ENCODE results near the gene CXCL12.

CXCL12 gene

DNA sequence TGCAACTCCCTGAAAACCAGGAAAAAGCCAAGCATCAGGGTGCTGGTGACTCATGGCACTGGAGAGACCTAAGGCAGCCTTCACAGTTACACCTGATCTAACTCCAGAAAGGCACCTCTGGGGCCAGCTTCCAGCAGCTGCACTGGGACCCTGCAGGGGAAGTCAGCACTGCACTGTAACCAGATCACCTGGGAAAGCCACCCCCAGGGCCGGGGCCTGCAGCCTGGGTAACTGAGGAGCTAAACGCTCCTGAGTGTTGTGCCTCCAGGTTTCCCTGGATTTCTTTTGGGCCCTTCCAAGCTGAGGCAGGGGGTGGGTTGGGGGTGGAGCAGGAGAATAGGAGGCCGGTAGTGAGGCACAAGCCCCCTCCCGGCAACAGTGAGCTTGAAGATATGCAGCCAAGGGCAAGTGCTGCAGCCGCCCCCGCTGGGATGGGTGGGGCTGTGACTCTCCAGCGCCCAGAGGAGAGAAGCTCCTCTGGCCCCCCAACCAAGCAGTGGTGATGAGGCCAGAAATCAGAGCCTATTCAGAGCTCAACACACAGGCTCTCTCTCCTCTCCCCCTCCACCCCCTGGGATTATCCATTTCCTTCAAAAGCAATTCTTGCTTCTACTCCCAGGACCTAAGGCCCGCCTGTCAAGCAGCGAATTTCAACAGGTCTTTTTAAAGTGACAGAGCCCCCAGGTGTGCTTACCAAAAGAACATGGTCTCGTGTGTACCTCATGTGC lies 2.6 kb downstream of the CXCL12 start:
- H3K27ac ChIP-seq (ENCODE audit: low read length) = no peak overlapping the region
- peaks cover 3% of the 10 kb centered on the region; the same call in 1 of the 2 replicates for H3K4me1 ChIP-seq (ENCODE audit: low read length)
- H3K9ac ChIP-seq (ENCODE audit: low read length) = no peak overlapping the region

DNA sequence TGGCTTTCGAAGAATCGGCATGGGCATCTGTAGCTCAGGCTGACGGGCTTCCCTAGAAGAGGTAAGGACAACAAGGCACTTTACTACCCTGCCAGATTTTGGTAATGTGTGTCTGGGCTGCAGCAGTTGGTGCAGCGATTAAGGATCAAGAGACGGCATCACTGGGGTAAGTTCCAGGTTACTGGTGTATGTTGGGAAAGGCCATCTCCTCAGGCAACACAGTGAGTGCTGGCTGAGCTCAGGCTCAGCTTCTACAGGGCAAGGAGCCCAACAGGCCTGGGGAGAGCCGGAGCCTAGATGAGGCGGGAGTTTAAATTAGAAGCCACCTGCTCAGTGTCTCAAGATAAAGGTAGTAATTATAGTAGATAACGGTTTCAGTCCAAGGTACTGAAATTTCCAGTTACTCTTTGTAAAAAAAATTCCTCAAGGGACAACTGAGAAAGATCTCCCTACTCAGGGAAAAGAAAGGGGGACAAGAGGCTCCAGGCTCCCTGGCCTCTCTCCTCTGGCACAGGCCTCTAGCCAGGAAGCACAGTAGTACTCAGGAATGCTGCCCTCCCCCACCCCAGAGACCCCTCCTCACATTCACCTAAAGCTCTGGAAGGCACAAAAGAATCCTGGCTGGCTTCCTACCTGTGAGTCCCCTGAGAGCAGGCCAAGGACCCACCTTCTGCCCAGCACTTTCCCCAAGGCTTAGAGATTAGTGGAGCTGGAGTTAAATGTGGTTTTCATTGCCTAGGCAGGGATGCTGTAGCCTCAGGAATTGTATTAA lies 3.9 kb downstream of the CXCL12 start:
- Histone ChIP-seq H3K27me3 (ENCODE audit: low read depth, low read length) (no peaks in the 10 kb centered on the region), H3K4me3 (ENCODE audit: low read length) (no peak overlapping the region), H4K20me1 (ENCODE audit: insufficient read depth, low read length) (no peaks in the 10 kb centered on the region), H3K36me3 (replicated peaks; ENCODE audit: low read depth, low read length) (no peaks in the 10 kb centered on the region), H3K79me2 (ENCODE audit: low read length) (no peaks in the 10 kb centered on the region), H2AFZ (ENCODE audit: low read depth, low read length) (no peak overlapping the region), H3K4me2 (ENCODE audit: low read length) (no peak overlapping the region), H3K9ac (ENCODE audit: low read length) (no peak overlapping the region), H3K9me3 (ENCODE audit: insufficient read depth, low read length) (no peaks in the 10 kb centered on the region), H3K4me1 (ENCODE audit: low read length) (peaks cover 10% of the 10 kb centered on the region), H3K27ac (ENCODE audit: low read length) (no peak overlapping the region)
- TF ChIP-seq, protein P1, sequence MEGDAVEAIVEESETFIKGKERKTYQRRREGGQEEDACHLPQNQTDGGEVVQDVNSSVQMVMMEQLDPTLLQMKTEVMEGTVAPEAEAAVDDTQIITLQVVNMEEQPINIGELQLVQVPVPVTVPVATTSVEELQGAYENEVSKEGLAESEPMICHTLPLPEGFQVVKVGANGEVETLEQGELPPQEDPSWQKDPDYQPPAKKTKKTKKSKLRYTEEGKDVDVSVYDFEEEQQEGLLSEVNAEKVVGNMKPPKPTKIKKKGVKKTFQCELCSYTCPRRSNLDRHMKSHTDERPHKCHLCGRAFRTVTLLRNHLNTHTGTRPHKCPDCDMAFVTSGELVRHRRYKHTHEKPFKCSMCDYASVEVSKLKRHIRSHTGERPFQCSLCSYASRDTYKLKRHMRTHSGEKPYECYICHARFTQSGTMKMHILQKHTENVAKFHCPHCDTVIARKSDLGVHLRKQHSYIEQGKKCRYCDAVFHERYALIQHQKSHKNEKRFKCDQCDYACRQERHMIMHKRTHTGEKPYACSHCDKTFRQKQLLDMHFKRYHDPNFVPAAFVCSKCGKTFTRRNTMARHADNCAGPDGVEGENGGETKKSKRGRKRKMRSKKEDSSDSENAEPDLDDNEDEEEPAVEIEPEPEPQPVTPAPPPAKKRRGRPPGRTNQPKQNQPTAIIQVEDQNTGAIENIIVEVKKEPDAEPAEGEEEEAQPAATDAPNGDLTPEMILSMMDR (IDR thresholded peaks at IDR 0.05; ENCODE audit: low read depth, low read length) = no peak
- no peak for TF ChIP-seq EZH2phosphoT487 (IDR thresholded peaks at IDR 0.05; ENCODE audit: low read depth)

More for the DNA sequence above, 2.6 kb downstream of the CXCL12 start:
- no peaks in the 10 kb centered on the region for H3K36me3 ChIP-seq (replicated peaks; ENCODE audit: low read depth, low read length)
- no peak overlapping the region for H2AFZ ChIP-seq (ENCODE audit: low read depth, low read length)
- no peaks in the 10 kb centered on the region for H3K79me2 ChIP-seq (ENCODE audit: low read length)
- H4K20me1 ChIP-seq (ENCODE audit: insufficient read depth, low read length) = no peaks in the 10 kb centered on the region
- no peak for TF ChIP-seq EZH2phosphoT487 (IDR thresholded peaks at IDR 0.05; ENCODE audit: low read depth)
- TF ChIP-seq, protein P1 (IDR thresholded peaks at IDR 0.05; ENCODE audit: low read depth, low read length) = no peak
- no peak overlapping the region for H3K4me2 ChIP-seq (ENCODE audit: low read length)
- H3K4me3 ChIP-seq (ENCODE audit: low read length) = no peak overlapping the region
- no peaks in the 10 kb centered on the region for H3K27me3 ChIP-seq (ENCODE audit: low read depth, low read length)
- H3K9me3 ChIP-seq (ENCODE audit: insufficient read depth, low read length) = no peaks in the 10 kb centered on the region

DNA sequence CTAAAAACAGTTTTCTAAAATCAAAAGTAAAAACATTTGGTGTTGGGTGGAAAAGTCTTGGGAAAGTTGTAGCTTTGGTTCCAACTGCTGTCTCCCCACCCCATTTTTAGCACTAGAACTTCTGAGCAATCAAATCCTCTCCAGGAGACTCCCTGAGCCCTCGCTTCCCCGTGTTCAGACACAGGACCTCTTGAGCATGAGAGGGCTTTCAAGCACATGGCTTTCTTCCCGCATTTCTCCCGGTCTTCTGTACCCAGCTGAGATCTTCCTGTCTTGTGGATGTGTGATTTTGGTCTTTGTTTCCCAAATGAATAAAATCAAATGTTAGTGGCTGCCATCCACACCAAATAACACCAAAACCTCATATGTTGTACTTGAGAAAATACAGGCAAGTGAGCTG lies 5.0 kb downstream of the CXCL12 start:
- H3K4me3 ChIP-seq (ENCODE audit: low read length) = no peak overlapping the region
- H3K9ac ChIP-seq (ENCODE audit: low read length) = no peak overlapping the region
- H3K27ac ChIP-seq (ENCODE audit: low read length) = no peak overlapping the region
- H4K20me1 ChIP-seq (ENCODE audit: insufficient read depth, low read length) = no peaks in the 10 kb centered on the region
- no peaks in the 10 kb centered on the region for H3K79me2 ChIP-seq (ENCODE audit: low read length)
- TF ChIP-seq EZH2phosphoT487 (IDR thresholded peaks at IDR 0.05; ENCODE audit: low read depth) = no peak
- peaks cover 10% of the 10 kb centered on the region for H3K4me1 ChIP-seq (ENCODE audit: low read length)
- H3K4me2 ChIP-seq (ENCODE audit: low read length) = no peak overlapping the region
- H3K36me3 ChIP-seq (replicated peaks; ENCODE audit: low read depth, low read length) = no peaks in the 10 kb centered on the region
- no peak overlapping the region for H2AFZ ChIP-seq (ENCODE audit: low read depth, low read length)
- no peaks in the 10 kb centered on the region for H3K27me3 ChIP-seq (ENCODE audit: low read depth, low read length)
- no peaks in the 10 kb centered on the region for H3K9me3 ChIP-seq (ENCODE audit: insufficient read depth, low read length)

DNA sequence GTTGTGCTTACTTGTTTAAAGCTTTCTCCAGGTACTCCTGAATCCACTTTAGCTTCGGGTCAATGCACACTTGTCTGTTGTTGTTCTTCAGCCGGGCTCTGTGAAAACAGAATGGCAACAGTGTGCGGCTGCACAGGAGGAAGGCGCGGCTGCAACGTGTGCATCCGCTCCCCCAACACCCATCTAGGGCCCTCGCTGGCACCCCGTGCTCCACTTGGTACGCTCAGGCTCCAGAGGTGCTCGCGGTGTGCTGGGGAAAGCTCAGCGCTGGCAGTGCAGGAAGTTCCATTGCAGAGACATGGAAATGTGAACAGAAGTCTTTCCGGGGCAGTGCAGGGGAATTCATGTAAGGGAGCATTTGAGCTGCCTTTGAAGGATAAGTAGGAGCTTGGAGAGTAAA lies 6.3 kb downstream of the CXCL12 start:
- TF ChIP-seq, protein P1 (IDR thresholded peaks at IDR 0.05; ENCODE audit: low read depth, low read length) = no peak
- no peak for TF ChIP-seq EZH2phosphoT487 (IDR thresholded peaks at IDR 0.05; ENCODE audit: low read depth)
- Histone ChIP-seq H3K4me3 (ENCODE audit: low read length) (no peak overlapping the region), H3K9me3 (ENCODE audit: insufficient read depth, low read length) (no peaks in the 10 kb centered on the region), H3K36me3 (replicated peaks; ENCODE audit: low read depth, low read length) (no peaks in the 10 kb centered on the region), H3K79me2 (ENCODE audit: low read length) (no peaks in the 10 kb centered on the region), H3K4me2 (ENCODE audit: low read length) (no peak overlapping the region), H3K27me3 (ENCODE audit: low read depth, low read length) (no peaks in the 10 kb centered on the region), H4K20me1 (ENCODE audit: insufficient read depth, low read length) (no peaks in the 10 kb centered on the region), H3K27ac (ENCODE audit: low read length) (no peak overlapping the region), H3K9ac (ENCODE audit: low read length) (no peak overlapping the region), H2AFZ (ENCODE audit: low read depth, low read length) (no peak overlapping the region), H3K4me1 (ENCODE audit: low read length) (peaks cover 10% of the 10 kb centered on the region)

All from OCI-LY3 (cell line).